Islet precursor cell (in vitro differentiated cells): ENCODE results near the gene REXO2.

Experiments used
- DNase-seq: peaks from one replicate; pipeline ENCODE4 v3.0.0-alpha.2; 2018

Gene REXO2

DNA sequence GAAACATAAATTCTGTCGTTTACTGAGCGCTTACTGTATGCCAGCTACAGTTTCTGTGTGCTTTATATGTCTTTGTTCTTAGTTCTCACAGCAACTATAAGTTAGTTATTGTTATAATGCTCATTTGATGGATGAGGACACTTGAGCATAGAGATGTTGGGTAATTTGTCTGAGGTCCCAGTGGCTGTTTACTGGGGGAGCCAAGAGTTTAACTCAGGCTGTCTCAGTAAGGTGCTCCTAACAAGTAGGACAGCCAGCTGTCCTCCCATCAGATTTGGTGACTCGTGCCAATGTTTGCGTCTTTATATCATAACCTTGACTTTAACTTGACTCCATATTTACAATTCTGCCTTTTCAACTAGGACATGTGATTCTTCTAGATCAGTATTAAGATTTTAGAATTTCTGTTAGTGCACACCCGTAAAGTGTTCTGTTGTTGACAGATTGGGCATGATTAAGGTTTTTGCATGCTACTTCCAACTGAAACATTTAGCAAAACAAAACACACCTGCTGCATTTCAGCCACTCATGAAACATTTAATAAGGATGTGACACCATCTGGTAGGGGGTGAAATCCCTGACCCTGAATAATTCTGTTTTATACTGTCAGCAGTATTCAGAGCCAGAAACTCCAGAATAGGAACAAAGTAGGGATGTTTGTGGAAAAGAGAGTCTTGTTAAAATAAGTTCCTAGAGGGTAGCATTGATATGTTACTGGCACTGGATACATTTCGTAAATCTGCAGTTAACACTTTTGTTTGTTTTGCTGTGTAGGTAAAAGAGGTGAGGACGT, 1.9 kb downstream of the REXO2 start:
- DNase-seq, result no peak

DNA sequence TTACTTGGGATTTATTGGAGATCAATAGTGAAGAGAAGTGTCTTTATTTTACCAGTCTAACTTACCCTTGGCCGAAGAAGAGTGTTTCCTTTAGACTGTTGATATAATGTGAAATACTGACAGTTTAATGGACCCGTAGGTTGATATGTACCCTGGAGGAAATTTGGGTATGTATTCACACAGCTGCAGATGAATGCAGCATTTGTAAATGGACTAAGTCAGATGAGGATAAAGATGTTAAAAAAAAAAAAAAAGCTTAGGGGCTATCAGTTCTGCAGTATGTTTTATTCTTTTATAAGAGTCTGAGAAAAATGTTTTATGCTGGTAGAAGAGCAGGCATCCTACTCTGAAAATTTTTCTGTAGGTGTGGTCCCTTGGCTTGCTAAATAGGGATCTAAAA, 2.7 kb downstream of the REXO2 start:
- DNase-seq, result no peak

DNA sequence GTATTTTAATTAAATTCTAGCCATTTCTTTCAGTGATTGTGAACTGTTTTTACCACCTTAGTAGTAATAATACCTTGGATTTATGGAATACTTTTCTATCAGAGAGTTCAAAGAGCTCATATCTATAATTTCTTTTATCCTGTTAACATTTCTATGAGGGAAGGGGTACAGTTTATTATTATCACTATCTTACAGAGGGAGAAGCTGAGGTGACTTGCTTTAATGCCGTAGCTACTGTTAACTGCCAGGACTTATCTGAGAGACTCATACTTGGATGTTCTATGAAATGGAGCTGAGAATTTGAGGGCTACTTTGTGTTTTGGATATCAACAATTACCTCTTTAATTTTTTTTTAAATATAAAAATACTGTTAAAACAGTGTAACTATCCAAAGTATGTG, 3.3 kb downstream of the REXO2 start:
- no peak for DNase-seq

DNA sequence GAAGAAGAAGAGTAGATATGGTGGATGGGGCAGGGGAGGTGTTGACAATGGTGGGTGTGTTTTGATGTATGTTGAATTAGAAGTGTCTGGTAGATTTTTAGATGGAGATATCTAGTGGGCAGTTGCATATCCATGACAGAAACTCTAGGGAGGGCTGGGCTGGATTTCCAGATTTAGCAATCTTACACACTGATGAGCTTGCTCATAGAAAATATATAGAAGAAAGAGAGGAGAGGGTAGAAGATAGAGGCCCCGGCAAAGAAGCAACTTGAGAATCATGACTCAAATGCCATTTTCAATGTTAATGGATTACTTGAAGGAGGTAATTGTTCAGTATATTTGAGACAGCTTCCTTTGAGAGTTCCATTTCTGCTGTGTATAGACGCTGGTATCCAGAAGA, 8.2 kb downstream of the REXO2 start:
- DNase-seq, result no peak

DNA sequence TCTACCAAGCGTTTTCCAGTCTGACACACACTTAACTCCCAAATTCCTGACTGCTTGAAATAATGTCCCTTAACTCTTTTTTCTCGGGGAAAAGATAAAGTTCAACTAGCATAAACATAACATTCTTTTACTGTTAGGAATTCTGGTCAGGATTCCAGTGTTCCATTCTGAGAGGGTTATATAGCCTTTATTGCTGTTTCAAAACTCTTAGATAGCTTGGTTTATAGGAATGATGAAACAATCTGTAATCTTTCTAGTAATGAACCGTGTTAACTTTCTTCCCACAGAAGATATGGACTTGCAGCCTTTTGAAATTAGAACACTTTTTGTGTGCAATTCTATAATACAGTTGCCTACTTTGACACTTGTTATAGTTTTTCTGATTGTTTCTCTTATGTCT, 8.6 kb downstream of the REXO2 start:
- DNase-seq, result no peak

DNA sequence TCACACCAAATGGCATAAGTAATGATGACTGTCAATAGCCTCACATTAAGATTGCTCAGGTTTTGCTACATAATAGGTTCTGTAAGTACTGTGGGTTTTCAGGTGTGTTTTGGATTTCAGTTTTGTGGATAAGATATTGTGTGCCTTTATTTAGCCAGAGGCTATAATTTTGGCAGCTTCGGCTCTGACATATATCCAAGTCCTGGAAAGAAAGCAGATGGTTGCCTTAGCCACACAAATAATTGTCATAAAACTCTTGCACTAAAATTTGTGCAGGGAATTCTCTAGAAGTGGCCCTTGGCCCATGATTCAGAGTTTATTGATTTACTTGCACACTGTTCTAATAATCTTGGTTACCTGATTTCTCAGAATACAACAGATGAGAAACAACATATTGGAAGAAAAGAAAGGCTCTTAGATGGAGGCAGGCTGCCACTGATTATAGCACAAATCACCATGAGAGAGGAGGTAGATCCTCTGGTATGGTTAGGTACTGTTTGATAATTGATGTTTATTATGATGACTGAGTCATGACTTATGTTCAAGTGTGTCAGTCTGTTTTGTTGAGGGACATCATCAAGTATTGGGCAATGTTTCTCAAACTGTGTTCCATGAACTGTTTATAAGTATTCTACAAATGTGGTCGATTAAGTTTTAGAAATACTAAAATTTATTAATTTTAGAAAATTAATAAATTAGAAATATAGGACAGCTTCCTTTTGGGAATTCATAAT, 9.6 kb downstream of the REXO2 start:
- DNase-seq, result no peak

DNA sequence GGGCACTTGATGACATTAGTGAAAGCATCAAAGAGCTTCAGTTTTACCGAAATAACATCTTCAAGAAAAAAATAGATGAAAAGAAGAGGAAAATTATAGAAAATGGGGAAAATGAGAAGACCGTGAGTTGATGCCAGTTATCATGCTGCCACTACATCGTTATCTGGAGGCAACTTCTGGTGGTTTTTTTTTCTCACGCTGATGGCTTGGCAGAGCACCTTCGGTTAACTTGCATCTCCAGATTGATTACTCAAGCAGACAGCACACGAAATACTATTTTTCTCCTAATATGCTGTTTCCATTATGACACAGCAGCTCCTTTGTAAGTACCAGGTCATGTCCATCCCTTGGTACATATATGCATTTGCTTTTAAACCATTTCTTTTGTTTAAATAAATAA, 10.6 kb downstream of the REXO2 start:
- DNase-seq, result no peak

DNA sequence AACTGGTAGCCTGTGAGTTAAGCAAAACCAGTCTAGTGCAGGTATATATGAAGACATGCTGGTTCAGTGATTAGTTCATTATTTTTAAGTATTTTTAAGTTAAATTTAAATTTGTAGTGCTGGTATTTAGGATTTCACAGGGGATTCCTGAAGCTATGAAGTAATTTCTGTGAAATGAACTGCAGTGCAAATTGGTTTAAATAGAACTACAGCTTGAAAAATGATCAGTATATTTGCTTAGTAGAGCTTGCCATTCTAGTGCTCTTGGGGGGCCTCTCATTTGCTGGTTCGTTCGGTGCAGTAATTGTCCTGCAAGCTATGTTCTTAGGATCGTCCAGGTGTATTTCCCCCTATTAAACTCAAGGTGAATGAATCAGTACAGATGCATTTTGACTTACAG, 13.1 kb downstream of the REXO2 start:
- no peak for DNase-seq

DNA sequence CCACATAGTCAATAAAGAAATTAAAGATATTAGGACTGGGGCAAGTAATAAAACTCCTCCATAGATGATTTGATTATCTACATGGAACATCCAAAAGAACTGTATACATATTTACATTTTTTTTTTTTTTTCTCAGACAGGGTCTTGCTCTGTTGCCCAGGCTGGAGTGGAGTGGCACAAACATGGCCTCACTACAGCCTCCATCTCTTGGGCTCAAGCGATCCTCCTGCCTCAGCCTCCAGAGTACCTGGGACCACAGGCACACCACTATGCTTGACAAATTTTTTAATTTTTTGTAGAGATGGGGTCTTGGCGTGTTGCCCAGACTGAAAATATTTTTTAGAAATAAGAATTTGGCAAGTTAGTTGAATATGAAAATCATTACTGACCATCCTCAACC, 24.7 kb downstream of the REXO2 start:
- no peak for DNase-seq

DNA sequence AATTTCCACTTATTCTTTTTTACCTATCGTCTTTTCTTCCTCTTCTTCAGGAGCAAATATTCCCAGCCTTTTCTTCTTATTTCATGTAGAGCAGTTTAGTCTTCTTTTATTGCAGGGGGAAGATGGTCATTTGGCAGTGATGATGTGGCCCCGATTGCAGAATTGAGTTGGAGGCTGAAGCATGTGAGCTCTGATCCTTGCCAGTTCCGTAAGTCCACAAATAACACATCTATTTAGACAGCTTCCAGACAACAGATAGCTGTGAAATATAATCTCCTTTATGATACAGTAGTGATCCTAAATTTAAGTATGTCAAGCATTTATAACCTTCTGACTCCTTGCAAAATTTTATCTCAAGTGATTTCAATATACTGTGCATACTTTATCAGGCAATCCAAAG, 27.5 kb downstream of the REXO2 start:
- DNase-seq, result no peak

DNA sequence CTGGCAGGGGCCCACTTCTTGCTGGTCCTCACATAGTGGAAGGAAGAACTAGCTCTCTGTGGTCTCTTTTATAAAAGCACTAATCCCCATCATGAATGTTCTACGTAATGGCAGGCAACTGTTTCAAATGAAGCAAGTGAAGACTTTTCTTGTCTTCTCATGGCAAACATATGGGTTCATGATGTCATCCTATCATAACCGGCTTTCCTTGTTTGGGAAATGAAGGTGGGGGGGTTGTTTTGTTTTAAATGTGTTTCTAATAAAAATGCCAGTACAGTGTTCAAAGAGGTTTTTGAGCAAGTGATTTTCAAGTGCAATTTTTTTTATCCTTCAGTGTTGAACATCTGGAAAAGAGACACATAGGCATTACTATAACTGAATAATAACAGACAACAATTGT, 33.4 kb downstream of the REXO2 start:
- no peak for DNase-seq

DNA sequence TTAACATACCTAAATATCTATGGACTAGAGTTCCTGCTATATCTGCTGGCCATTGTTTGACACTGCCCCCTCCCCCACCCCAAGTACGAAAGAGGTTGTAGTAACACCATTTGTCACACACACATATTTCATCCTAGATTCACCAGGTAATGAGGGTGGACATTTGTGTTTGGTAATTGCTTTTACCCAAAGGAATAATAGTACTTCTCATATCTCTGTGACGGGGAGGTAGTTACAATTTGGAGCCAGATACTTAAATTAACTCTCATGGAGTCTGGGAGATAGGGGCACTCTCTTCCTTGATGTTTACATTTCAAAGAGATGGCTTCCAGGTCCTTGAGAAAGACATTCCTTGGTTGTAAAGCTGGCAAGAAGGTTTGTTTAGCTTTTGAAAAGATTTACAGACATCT, 38.7 kb downstream of the REXO2 start:
- no peak for DNase-seq

DNA sequence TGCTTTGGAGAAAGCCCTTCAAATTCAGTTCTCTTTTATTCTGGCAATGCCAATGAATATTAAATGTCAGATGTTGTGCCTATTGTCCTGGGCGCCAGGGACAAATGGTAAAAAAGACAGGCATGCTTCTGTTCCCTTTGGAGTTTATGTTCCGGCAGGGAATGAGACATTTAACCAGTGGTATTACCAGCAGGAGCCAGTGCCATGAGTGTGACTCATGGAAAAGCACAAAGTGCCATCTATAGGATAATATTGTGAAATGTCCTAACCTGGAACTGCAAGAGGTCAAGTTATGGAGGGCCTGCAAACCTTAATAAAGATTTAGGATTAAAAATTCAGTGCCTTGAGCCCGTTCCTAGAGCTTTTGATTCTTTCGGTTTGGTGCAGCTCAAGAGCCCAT, 39.5 kb downstream of the REXO2 start:
- DNase-seq, result peak; percentile 61

DNA sequence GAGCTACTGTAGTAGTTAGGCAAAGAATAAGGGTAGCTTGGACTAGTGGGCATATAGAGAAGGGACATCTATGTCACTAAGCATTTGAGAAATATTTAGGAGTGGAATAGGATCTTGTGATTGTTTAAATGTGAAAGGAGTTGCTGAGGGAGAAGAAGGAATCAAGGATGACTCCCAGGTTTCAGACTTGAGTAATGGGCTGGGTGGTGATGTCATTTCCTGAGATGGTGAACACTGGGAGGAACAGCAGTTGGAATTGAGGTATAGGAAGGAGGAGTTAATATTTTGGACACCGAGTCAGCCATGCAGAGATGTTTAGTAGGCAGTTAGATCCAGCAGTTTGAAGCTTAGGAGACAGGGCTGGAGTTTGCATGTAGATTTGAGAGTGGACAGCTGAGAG, 40.1 kb downstream of the REXO2 start:
- no peak for DNase-seq

DNA sequence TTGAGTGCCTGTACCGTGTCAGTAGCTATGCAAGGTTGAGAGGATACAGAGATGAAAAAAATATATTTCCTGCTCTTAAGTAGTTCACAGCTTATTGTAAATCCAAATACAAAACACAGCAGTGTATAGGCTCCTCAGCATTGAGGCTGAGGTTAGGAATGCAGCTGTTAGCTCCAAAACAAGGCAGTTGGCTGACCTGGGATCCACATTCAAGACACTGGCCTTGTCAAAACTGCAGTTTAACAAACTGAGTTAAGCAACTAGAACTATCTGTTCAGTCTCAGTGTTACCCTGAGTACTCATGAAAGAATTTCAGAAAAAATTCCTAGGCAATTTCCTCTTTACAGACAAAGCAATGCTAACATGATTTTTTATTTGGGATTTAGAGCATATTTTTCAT, 42.8 kb downstream of the REXO2 start:
- no peak for DNase-seq

DNA sequence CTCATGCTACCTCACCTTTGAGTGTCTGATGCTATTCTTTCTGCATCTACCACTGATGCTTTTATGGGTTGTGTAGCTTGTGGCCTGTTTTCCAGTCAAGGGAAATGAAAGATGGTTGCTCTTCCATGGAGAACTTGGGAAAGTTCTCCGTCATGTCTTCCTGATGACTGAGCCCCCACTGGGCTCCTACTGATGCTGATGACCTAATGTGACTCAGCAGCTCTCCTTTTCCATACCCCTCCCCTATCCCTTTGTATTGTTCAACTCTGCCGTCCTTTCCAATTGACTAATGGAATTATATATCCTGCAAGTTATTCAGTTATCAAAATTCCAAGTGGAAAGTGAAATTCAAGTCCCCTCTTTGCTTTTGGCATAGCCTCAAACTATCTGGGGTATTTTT, 44.7 kb downstream of the REXO2 start:
- no peak for DNase-seq

DNA sequence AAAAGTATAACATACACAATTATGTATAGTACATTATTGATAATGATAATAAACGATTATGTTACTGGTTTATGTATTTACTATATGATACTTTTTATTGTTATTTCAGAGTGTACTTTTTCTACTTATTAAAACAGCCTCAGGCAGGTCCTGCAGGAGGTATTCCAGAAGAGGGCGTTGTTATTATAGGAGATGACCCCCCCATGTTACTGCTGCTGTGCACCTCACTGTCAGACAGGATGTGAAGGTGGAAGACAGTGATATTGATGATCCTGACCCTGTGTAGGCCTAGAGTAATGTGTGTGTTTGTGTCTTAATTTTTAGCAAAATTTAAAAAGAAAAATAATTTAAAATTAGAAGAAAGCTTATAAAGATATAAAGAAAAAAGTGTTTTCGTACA, 57.6 kb downstream of the REXO2 start:
- DNase-seq, result no peak

DNA sequence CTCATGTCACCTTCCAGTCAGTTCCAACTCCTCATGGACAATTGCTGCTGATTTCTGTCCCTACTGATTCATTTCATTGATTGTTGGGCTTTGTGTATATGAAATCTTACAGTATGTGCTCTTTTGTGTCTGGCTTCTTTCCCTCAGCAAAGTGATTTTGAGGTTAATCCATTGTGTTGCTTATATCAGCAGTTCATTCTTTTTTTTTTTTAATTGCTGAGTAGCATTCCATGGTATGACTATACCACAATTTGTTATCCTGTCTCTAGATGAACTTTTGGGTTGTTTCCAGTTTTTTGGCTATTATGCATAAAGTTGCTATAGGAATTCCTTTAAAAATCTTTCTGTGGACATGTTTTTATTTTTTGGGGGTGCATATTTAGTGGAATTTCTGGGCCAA, 60.5 kb downstream of the REXO2 start:
- DNase-seq, result no peak
